ENCODE measurements around the gene FAM83F.

FAM83F gene

GRCh38 chr22:40004836-40005235 lies 10.1 kb downstream of the FAM83F start:
- Histone ChIP-seq H3K9ac (ENCODE audit: low read length) (no peak overlapping the region), H3K36me3 (ENCODE audit: low read length) (no peaks in the 10 kb centered on the region), H3K4me3 (ENCODE audit: insufficient read depth, low read length, poor library complexity, severe bottlenecking) (no peak overlapping the region), H4K20me1 (ENCODE audit: low read depth, low read length) (no peaks in the 10 kb centered on the region), H3K9me3 (ENCODE audit: insufficient read depth, low read length) (no peaks in the 10 kb centered on the region), H3K79me2 (ENCODE audit: insufficient read depth, low read length) (no peaks in the 10 kb centered on the region), H3K27me3 (ENCODE audit: low read length) (no peaks in the 10 kb centered on the region), H3K9me2 (replicated peaks; ENCODE audit: insufficient read depth, low read length) (no peaks in the 10 kb centered on the region), H2AFZ (ENCODE audit: low read depth, low read length, severe bottlenecking) (no peak overlapping the region), H3K27ac (ENCODE audit: low read depth, low read length) (no peak overlapping the region), H3F3A (ENCODE audit: insufficient read depth) (no peaks in the 10 kb centered on the region), H3K4me2 (ENCODE audit: low read depth, low read length, poor library complexity, severe bottlenecking) (no peak overlapping the region)
- TF ChIP-seq EZH2phosphoT487 (conservative IDR thresholded peaks at IDR 0.05; ENCODE audit: low read length), result no peak
- TF ChIP-seq, protein P1, sequence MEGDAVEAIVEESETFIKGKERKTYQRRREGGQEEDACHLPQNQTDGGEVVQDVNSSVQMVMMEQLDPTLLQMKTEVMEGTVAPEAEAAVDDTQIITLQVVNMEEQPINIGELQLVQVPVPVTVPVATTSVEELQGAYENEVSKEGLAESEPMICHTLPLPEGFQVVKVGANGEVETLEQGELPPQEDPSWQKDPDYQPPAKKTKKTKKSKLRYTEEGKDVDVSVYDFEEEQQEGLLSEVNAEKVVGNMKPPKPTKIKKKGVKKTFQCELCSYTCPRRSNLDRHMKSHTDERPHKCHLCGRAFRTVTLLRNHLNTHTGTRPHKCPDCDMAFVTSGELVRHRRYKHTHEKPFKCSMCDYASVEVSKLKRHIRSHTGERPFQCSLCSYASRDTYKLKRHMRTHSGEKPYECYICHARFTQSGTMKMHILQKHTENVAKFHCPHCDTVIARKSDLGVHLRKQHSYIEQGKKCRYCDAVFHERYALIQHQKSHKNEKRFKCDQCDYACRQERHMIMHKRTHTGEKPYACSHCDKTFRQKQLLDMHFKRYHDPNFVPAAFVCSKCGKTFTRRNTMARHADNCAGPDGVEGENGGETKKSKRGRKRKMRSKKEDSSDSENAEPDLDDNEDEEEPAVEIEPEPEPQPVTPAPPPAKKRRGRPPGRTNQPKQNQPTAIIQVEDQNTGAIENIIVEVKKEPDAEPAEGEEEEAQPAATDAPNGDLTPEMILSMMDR (IDR thresholded peaks at IDR 0.05; ENCODE audit: insufficient read depth, low read length, poor library complexity, severe bottlenecking), result no peak

DNA sequence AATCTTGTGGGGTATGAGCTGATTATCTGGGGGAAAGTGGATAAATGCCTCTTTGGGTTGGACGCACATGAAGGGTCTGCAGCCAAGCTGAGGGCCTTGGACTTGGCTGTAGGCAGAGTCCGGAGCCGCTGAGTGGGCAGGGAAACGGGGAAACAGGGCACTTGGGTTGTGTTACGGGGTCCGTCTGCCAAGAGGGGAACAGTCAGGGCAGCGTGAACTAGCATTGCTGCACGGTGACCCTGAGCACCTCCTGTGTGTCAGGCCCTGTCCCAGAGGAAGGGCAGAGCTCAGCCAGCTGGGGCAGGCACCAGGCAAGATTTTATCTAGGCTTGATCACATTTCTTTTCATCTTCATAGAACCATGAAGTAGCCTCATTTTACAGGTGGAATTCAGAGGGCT lies 11.9 kb downstream of the FAM83F start:
- Histone ChIP-seq H2AFZ (ENCODE audit: low read depth, low read length, severe bottlenecking) (no peak overlapping the region), H3K9me2 (replicated peaks; ENCODE audit: insufficient read depth, low read length) (no peaks in the 10 kb centered on the region), H4K20me1 (ENCODE audit: low read depth, low read length) (no peaks in the 10 kb centered on the region), H3K79me2 (ENCODE audit: insufficient read depth, low read length) (no peaks in the 10 kb centered on the region), H3K27me3 (ENCODE audit: low read length) (no peaks in the 10 kb centered on the region), H3F3A (ENCODE audit: insufficient read depth) (no peaks in the 10 kb centered on the region), H3K9ac (ENCODE audit: low read length) (no peak overlapping the region), H3K36me3 (ENCODE audit: low read length) (no peaks in the 10 kb centered on the region), H3K4me3 (ENCODE audit: insufficient read depth, low read length, poor library complexity, severe bottlenecking) (no peak overlapping the region), H3K27ac (ENCODE audit: low read depth, low read length) (no peak overlapping the region), H3K9me3 (ENCODE audit: insufficient read depth, low read length) (no peaks in the 10 kb centered on the region), H3K4me2 (ENCODE audit: low read depth, low read length, poor library complexity, severe bottlenecking) (no peak overlapping the region)
- TF ChIP-seq, protein P1 (IDR thresholded peaks at IDR 0.05; ENCODE audit: insufficient read depth, low read length, poor library complexity, severe bottlenecking), result no peak
- no peak for TF ChIP-seq EZH2phosphoT487 (conservative IDR thresholded peaks at IDR 0.05; ENCODE audit: low read length)

- Histone ChIP-seq H3K27me3 (ENCODE audit: low read length) (no peaks in the 10 kb centered on the region), H3K27ac (ENCODE audit: low read depth, low read length) (no peak overlapping the region), H3K4me3 (ENCODE audit: insufficient read depth, low read length, poor library complexity, severe bottlenecking) (no peak overlapping the region), H3F3A (ENCODE audit: insufficient read depth) (no peaks in the 10 kb centered on the region), H4K20me1 (ENCODE audit: low read depth, low read length) (no peaks in the 10 kb centered on the region), H3K9me3 (ENCODE audit: insufficient read depth, low read length) (no peaks in the 10 kb centered on the region), H3K9ac (ENCODE audit: low read length) (no peak overlapping the region), H3K4me2 (ENCODE audit: low read depth, low read length, poor library complexity, severe bottlenecking) (no peak overlapping the region), H2AFZ (ENCODE audit: low read depth, low read length, severe bottlenecking) (no peak overlapping the region), H3K36me3 (ENCODE audit: low read length) (no peaks in the 10 kb centered on the region), H3K79me2 (ENCODE audit: insufficient read depth, low read length) (no peaks in the 10 kb centered on the region), H3K9me2 (replicated peaks; ENCODE audit: insufficient read depth, low read length) (no peaks in the 10 kb centered on the region)
- TF ChIP-seq, protein P1 (IDR thresholded peaks at IDR 0.05; ENCODE audit: insufficient read depth, low read length, poor library complexity, severe bottlenecking), result no peak
- TF ChIP-seq EZH2phosphoT487 (conservative IDR thresholded peaks at IDR 0.05; ENCODE audit: low read length), result no peak
Observed at GRCh38 chr22:40007853-40008710, 13.3 kb downstream of the FAM83F start.
